K562 (cell line): ENCODE results near the gene EN2. TPM values are rescaled to one million over a fixed set of nuclear protein-coding genes. Genes with fewer than 3 reads are reported as not detected.

ENCODE experiments used
- ATAC-seq: fragments of 200-7000 bp; cut with Tn5 transposase; 3 replicates; pipeline ENCODE4 v1.9.1; 2020; ENCODE audit warnings: moderate library complexity
- BruUV-seq: library from RNA; stranded (reverse); fragments of 400-500 nt; replicated peaks from 2 replicates; lab custom pipeline; 2021; lab: Mats Ljungman, UMichigan
- CTCF ChIA-PET: fragments of 300-600 bp; formaldehyde crosslinking; extraction: SDS; loops from one replicate; lab custom pipeline; 2021; ENCODE audit warnings: low intra/inter-chr PET ratio; lab: Yijun Ruan, JAX
- POLR2A ChIA-PET: fragments of 300-600, 350-650 bp; sonication (Branson Sonifier 250); formaldehyde crosslinking; extraction: SDS; loops from one replicate; lab custom pipeline; 2021; ENCODE audit warnings: antibody characterized with exemption, inconsistent platforms; lab: Yijun Ruan, JAX
- DNase-seq, 4 experiments: peaks; one replicate each; pipeline versions ENCODE4 v3.0.0 to v3.0.0-alpha.2; 2011 to 2018; ENCODE audit warnings: low spot score in 3 of 4, mixed read lengths in 3 of 4; ENCODE audit errors: extremely low read depth in 1 of 4
- FAIRE-seq: peaks from 2 replicates; lab custom pipeline; 2011; peaks lifted over from hg19 to GRCh38; lab: Jason Lieb, UNC
- H2AFZ ChIP-seq: 2 replicates; pipeline ENCODE4 v1.6.0; 2011; ENCODE audit warnings: low read depth, low read length, control low read depth, inconsistent platforms
- H3K27ac ChIP-seq: fragments of 200-600 bp; 3 replicates; pipeline ENCODE4 v1.8.0; 2011; ENCODE audit warnings: low read depth, mild to moderate bottlenecking, control low read depth, inconsistent platforms, low read length, moderate library complexity, mixed read lengths; ENCODE audit errors: extremely low read depth
- H3K27me3 ChIP-seq, 2 experiments: fragments of 300-600 bp in 1 of 2; 2 replicates in 1 of 2; 3 replicates in 1 of 2; pipeline versions ENCODE4 v1.6.0 to v1.8.0; 2011; ENCODE audit warnings: inconsistent platforms in 2 of 2, low read length in 2 of 2, mild to moderate bottlenecking in 1 of 2, mixed read lengths in 1 of 2, moderate library complexity in 1 of 2; ENCODE audit not compliant: control insufficient read depth in 2 of 2, insufficient read depth in 2 of 2
- H3K36me3 ChIP-seq: fragments of 300-600 bp; 3 replicates; pipeline ENCODE4 v1.8.0; 2011; ENCODE audit warnings: mild to moderate bottlenecking, low read length, inconsistent platforms; ENCODE audit not compliant: control insufficient read depth, insufficient read depth
- H3K4me1 ChIP-seq, 2 experiments: fragments of 200-600 bp in 1 of 2; replicated peaks in 1 of 2; 2 replicates in 1 of 2; 3 replicates in 1 of 2; pipeline versions ENCODE4 v1.5.1 to v1.8.0; 2011; ENCODE audit warnings: inconsistent platforms in 2 of 2, low read length in 2 of 2, mild to moderate bottlenecking in 1 of 2, mixed read lengths in 1 of 2, moderate library complexity in 1 of 2; ENCODE audit not compliant: control insufficient read depth in 2 of 2, insufficient read depth in 2 of 2
- H3K4me2 ChIP-seq: 2 replicates; pipeline ENCODE4 v1.6.1; 2011; ENCODE audit warnings: low read length, control low read depth, inconsistent platforms, mixed read lengths; ENCODE audit not compliant: insufficient read depth
- H3K4me3 ChIP-seq: fragments of 200-600 bp; sonication (generic), shearing (Covaris generic); 2 replicates; pipeline ENCODE4 v1.5.1; 2016; ENCODE audit warnings: control low read depth, inconsistent platforms
- H3K79me2 ChIP-seq: fragments of 200-600 bp; 3 replicates; pipeline ENCODE4 v1.8.0; 2011; ENCODE audit warnings: low read length, inconsistent platforms; ENCODE audit not compliant: control insufficient read depth, insufficient read depth
- H3K9ac ChIP-seq, 2 experiments: 2 replicates each; pipeline versions ENCODE4 v1.6.0 to v1.6.1; 2011; ENCODE audit warnings: low read depth in 2 of 2, low read length in 2 of 2, control low read depth in 1 of 2, inconsistent platforms in 1 of 2, mild to moderate bottlenecking in 1 of 2, mixed read lengths in 1 of 2; ENCODE audit not compliant: insufficient read depth in 1 of 2
- H3K9me1 ChIP-seq: one replicate; pipeline ENCODE4 v1.6.0; 2011; ENCODE audit warnings: inconsistent platforms, mild to moderate bottlenecking, low read length, moderate library complexity; ENCODE audit not compliant: control insufficient read depth, insufficient read depth
- H3K9me3 ChIP-seq: replicated peaks from 2 replicates; pipeline ENCODE4 v1.5.1; 2011; ENCODE audit warnings: low read depth, low read length, inconsistent platforms; ENCODE audit not compliant: control insufficient read depth, insufficient read depth
- H4K20me1 ChIP-seq: replicated peaks from 2 replicates; pipeline ENCODE4 v1.6.1; 2011; ENCODE audit warnings: low read length, inconsistent platforms, mixed read lengths; ENCODE audit not compliant: control insufficient read depth, insufficient read depth
- CTBP1 ChIP-seq: fragments of 450-650 bp; IDR thresholded peaks from 2 replicates; pipeline ENCODE4 v1.6.1; 2016; ENCODE audit warnings: borderline replicate concordance
- HMG20A ChIP-seq: fragments of 450-650 bp; formaldehyde crosslinking; conservative IDR thresholded peaks from 2 replicates; pipeline ENCODE4 v1.4.0; 2020; ENCODE audit warnings: mild to moderate bottlenecking, mixed read lengths
- MECOM ChIP-seq: fragments of 250-450 bp; sonication (Bioruptor Pico); IDR thresholded peaks from 2 replicates; pipeline ENCODE4 v1.8.0; 2022; ENCODE audit warnings: inconsistent platforms
- NFIC ChIP-seq: fragments of 450-650 bp; IDR thresholded peaks from 2 replicates; pipeline ENCODE4 v1.6.1; 2017; ENCODE audit warnings: mild to moderate bottlenecking, inconsistent platforms
- NRF1 ChIP-seq, 2 experiments: fragments of 450-650 bp; IDR thresholded peaks in 1 of 2; conservative IDR thresholded peaks in 1 of 2; 2 replicates each; pipeline ENCODE4 v1.6.1; 2014; ENCODE audit warnings: mild to moderate bottlenecking in 2 of 2
- OTX1 ChIP-seq: fragments of 450-650 bp; formaldehyde crosslinking; IDR thresholded peaks from 2 replicates; pipeline ENCODE4 v1.4.0; 2022; ENCODE audit warnings: mild to moderate bottlenecking
- PHTF2 ChIP-seq: fragments of 250-450 bp; sonication (Bioruptor Pico); IDR thresholded peaks from 2 replicates; pipeline ENCODE4 v1.5.0; 2021; ENCODE audit warnings: mild to moderate bottlenecking
- STAG1 ChIP-seq: sonication (generic); formaldehyde crosslinking; IDR thresholded peaks from 2 replicates; pipeline ENCODE4 v1.5.0; 2020; ENCODE audit warnings: missing genetic modification reagents, borderline replicate concordance
- WGBS: fragments of 100-300 bp; shearing (Covaris generic); methylation state at CpG from one replicate; pipeline ENCODE4 v1.1.6; 2016; ENCODE audit warnings: low coverage, mixed read lengths; ENCODE audit not compliant: insufficient coverage; ENCODE audit errors: missing lambda C conversion rate; 5-methylcytosine and 5-hydroxymethylcytosine counted together
- in situ Hi-C: fragments of 300-500 bp; cut with MboI; formaldehyde crosslinking; loops from 4 replicates; pipeline ENCODE4 v1.15.0; 2018; ENCODE audit warnings: inconsistent platforms, mixed read lengths
- intact Hi-C: fragments of 100-400 bp; cut with micrococcal nuclease; formaldehyde crosslinking; loops from 2 replicates; pipeline ENCODE4 v1.14.2; 2022
- polyA plus RNA-seq, 8 experiments: library from polyadenylated mRNA; depleted of rRNA in 4 of 8; stranded (reverse) in 5 of 8; unstranded in 3 of 8; fragments of >200 nt; fragmentation: Nextera tagmentation in 2 of 8; fragmentation: Illumina TruSeq in 1 of 8; extraction: Ambion mirVana in 2 of 8; extraction: Trizol in 1 of 8; gene quantifications; 2 replicates each; pipeline versions ENCODE4 v1.2.1 to v1.2.3, GENCODE V29; 2011 to 2014; ENCODE audit warnings: inconsistent platforms in 1 of 8, missing spikeins in 1 of 8
- total RNA-seq, 7 experiments: library from RNA; depleted of rRNA in 6 of 7; stranded (reverse); fragments of >200 nt in 6 of 7; fragmentation: Illumina TruSeq in 2 of 7; extraction: Trizol in 2 of 7; gene quantifications; 2 replicates each; pipeline versions ENCODE4 v1.2.1 to v1.2.3, GENCODE V29; 2011 to 2021; ENCODE audit warnings: low replicate concordance in 1 of 7

EN2 gene
- total and polyA plus RNA-seq, 9 of the 15 experiments (the other 6 are each of a cell fraction or from before 2014, with no cell fraction given), result 0.04 TPM; not detected in 7

GRCh38 chr7:155420116-155420515, 37.8 kb upstream of the EN2 start:
- no peak overlapping the region for H3K4me2 ChIP-seq
- H3K9me3 ChIP-seq, result no peaks in the 10 kb centered on the region; the same call in 1 of the 2 replicates
- FAIRE-seq (no peak), DNase-seq (no peak), ATAC-seq (no peak)
- peaks cover 69 to 90% of the 10 kb centered on the region in 2 experiments for H3K27me3 ChIP-seq
- intact Hi-C loops (no loop called here), in situ Hi-C loops (no loop called here)
- ChIA-PET POLR2A (interaction anchor here (0.6 to 0.9 kb wide), 3 partner anchors 17 to 539 kb away, joined by 3 read pairs; no protein-coding TSS in a partner anchor), CTCF (no interaction called here)
- no peaks in the 10 kb centered on the region for H3K79me2 ChIP-seq
- no peak for TF ChIP-seq PHTF2
- no peak for TF ChIP-seq CTBP1
- no peak for TF ChIP-seq OTX1 (CRISPR knock-in tag)
- no peak for TF ChIP-seq NRF1 (conservative IDR thresholded peaks at IDR 0.05 in 1 of 2, IDR thresholded peaks at IDR 0.05 in 1 of 2)
- no peak for TF ChIP-seq HMG20A (CRISPR knock-in tag)
- TF ChIP-seq STAG1, result no peak
- BruUV-seq, result no TSS peak
- H4K20me1 ChIP-seq, result peaks cover 10% of the 10 kb centered on the region
- H3K9me1 ChIP-seq, result peaks cover 2% of the 10 kb centered on the region
- no peak overlapping the region for H2AFZ ChIP-seq
- H3K27ac ChIP-seq, result no peak overlapping the region
- no peaks in the 10 kb centered on the region; a peak in 1 of 5 replicates for H3K4me1 ChIP-seq
- H3K4me3 ChIP-seq, result no peak overlapping the region
- WGBS, result 0% methylated on average over 8 of the region's 8 CpGs
- no peak overlapping the region for H3K9ac ChIP-seq
- H3K36me3 ChIP-seq, result no peaks in the 10 kb centered on the region

GRCh38 chr7:155422151-155422550, 35.8 kb upstream of the EN2 start:
- intact Hi-C loops, result no loop called here
- in situ Hi-C loops, result no loop called here
- under 1% methylated on average over 10 of the region's 10 CpGs for WGBS
- Histone ChIP-seq H3K9me1 (no peaks in the 10 kb centered on the region), H2AFZ (no peak overlapping the region), H3K36me3 (no peaks in the 10 kb centered on the region), H4K20me1 (peaks cover 14% of the 10 kb centered on the region), H3K27me3 (peaks cover 70 to 95% of the 10 kb centered on the region in 2 experiments), H3K9ac (no peak overlapping the region), H3K4me3 (no peak overlapping the region), H3K4me1 (peaks cover 0 to 3% of the 10 kb centered on the region in 2 experiments; a peak in 1 of 5 replicates), H3K9me3 (no peaks in the 10 kb centered on the region; the same call in 1 of the 2 replicates), H3K4me2 (no peak overlapping the region), H3K79me2 (no peaks in the 10 kb centered on the region), H3K27ac (no peak overlapping the region)
- no TSS peak for BruUV-seq
- POLR2A ChIA-PET, result no interaction called here
- ATAC-seq (0 out of 3 replicates have a peak, but pooled peaks have one; percentile 15), DNase-seq (no peak), FAIRE-seq (no peak)
- CTCF ChIA-PET, result no interaction called here
- TF ChIP-seq MECOM, result no peak
- TF ChIP-seq NFIC, result peak; percentile 48
